Measurements from ENCODE around the gene DRP2. TPM values are rescaled to one million over a fixed set of nuclear protein-coding genes. Genes with fewer than 3 reads are reported as not detected.

DRP2 gene
- total and polyA plus RNA-seq, 3 donors from 2014 or later: 0.82 to 1.7 (median 1.6) TPM

- no peaks in the 10 kb centered on the region for H3K36me3 ChIP-seq (ENCODE audit: low read depth, missing control alignments)
- no peak overlapping the region for H3K27ac ChIP-seq
- 90% methylated on average over 8 of the region's 11 CpGs; no CpG with 5 or more reads in 1 of the 2 donors for WGBS, 2 donors
- no peaks in the 10 kb centered on the region for H3K4me1 ChIP-seq
- TF ChIP-seq POLR2A (IDR thresholded peaks at IDR 0.05) (no peak), CTCF (IDR thresholded peaks at IDR 0.05) (no peak)
- H3K4me3 ChIP-seq: no peak overlapping the region
- DNase-seq: no peak
- no peaks in the 10 kb centered on the region for H3K9me3 ChIP-seq
- H3K27me3 ChIP-seq: no peaks in the 10 kb centered on the region
- intact Hi-C loops (cut with DNase I; ENCODE audit: low total_unique reads): no loop called here
Observed at GRCh38 chrX:101258259-101258581, 38.6 kb downstream of the DRP2 start.

GRCh38 chrX:101260435-101260834 lies 40.8 kb downstream of the DRP2 start:
- 61 to 100% methylated on average over 1 to 4 of the region's 4 CpGs for WGBS, 2 donors
- TF ChIP-seq POLR2A (IDR thresholded peaks at IDR 0.05): no peak
- no peak for TF ChIP-seq CTCF (IDR thresholded peaks at IDR 0.05)
- Histone ChIP-seq H3K4me3 (no peak overlapping the region), H3K27me3 (no peaks in the 10 kb centered on the region), H3K4me1 (peaks cover 6% of the 10 kb centered on the region), H3K9me3 (no peaks in the 10 kb centered on the region), H3K27ac (no peak overlapping the region), H3K36me3 (ENCODE audit: low read depth, missing control alignments) (no peaks in the 10 kb centered on the region)
- intact Hi-C loops (cut with DNase I; ENCODE audit: low total_unique reads): no loop called here
- peak; percentile 48 for DNase-seq

- Histone ChIP-seq H3K27ac (no peak overlapping the region), H3K27me3 (no peaks in the 10 kb centered on the region), H3K36me3 (ENCODE audit: low read depth, missing control alignments) (no peaks in the 10 kb centered on the region), H3K9me3 (no peaks in the 10 kb centered on the region), H3K4me3 (no peak overlapping the region), H3K4me1 (peaks cover 6% of the 10 kb centered on the region)
- DNase-seq: no peak
- TF ChIP-seq CTCF (IDR thresholded peaks at IDR 0.05) (no peak), POLR2A (IDR thresholded peaks at IDR 0.05) (no peak)
- 94% methylated on average over 4 of the region's 4 CpGs; no CpG with 5 or more reads in 1 of the 2 donors for WGBS, 2 donors
- intact Hi-C loops (cut with DNase I; ENCODE audit: low total_unique reads): no loop called here
Observed at GRCh38 chrX:101262590-101262989, 43.0 kb downstream of the DRP2 start.

GRCh38 chrX:101263766-101264165 lies 44.2 kb downstream of the DRP2 start:
- TF ChIP-seq POLR2A (IDR thresholded peaks at IDR 0.05) (no peak), CTCF (IDR thresholded peaks at IDR 0.05) (no peak)
- 10% methylated on average over 2 of the region's 2 CpGs; no CpG with 5 or more reads in 1 of the 2 donors for WGBS, 2 donors

GRCh38 chrX:101265869-101266428 lies 46.4 kb downstream of the DRP2 start:
- TF ChIP-seq CTCF (IDR thresholded peaks at IDR 0.05) (no peak), POLR2A (IDR thresholded peaks at IDR 0.05) (no peak)
- DNase-seq: peak; percentile 47
- H3K27me3 ChIP-seq: no peaks in the 10 kb centered on the region
- WGBS, 2 donors: 69% methylated on average over 5 of the region's 5 CpGs; no CpG with 5 or more reads in 1 of the 2 donors
- H3K9me3 ChIP-seq: no peaks in the 10 kb centered on the region
- H3K4me3 ChIP-seq: no peak overlapping the region
- peaks cover 6% of the 10 kb centered on the region for H3K4me1 ChIP-seq
- intact Hi-C loops (cut with DNase I; ENCODE audit: low total_unique reads): no loop called here
- no peaks in the 10 kb centered on the region for H3K36me3 ChIP-seq (ENCODE audit: low read depth, missing control alignments)
- H3K27ac ChIP-seq: no peak overlapping the region

More at GRCh38 chrX:101263766-101264165, 44.2 kb downstream of the DRP2 start:
- H3K4me1 ChIP-seq: peaks cover 6% of the 10 kb centered on the region
- peak overlapping the region in 1 of 2 donors; percentile 10 for H3K27ac ChIP-seq
- H3K4me3 ChIP-seq: no peak overlapping the region
- H3K9me3 ChIP-seq: no peaks in the 10 kb centered on the region
- intact Hi-C loops (cut with DNase I; ENCODE audit: low total_unique reads): no loop called here
- no peaks in the 10 kb centered on the region for H3K36me3 ChIP-seq (ENCODE audit: low read depth, missing control alignments)
- H3K27me3 ChIP-seq: no peaks in the 10 kb centered on the region
- DNase-seq: no peak
